BE2C (cell line): ENCODE measurements around the gene S100A2.

ENCODE experiments used
- DNase-seq: peaks from one replicate; pipeline ENCODE4 v3.0.0-alpha.2; 2020
- H3K27me3 ChIP-seq: fragments of 250-450 bp; sonication (Bioruptor Pico); 2 replicates; pipeline ENCODE4 v1.5.1; 2020; ENCODE audit warnings: mild to moderate bottlenecking
- H3K36me3 ChIP-seq: fragments of 250-450 bp; sonication (Bioruptor Pico); 2 replicates; pipeline ENCODE4 v1.5.1; 2020; ENCODE audit warnings: mild to moderate bottlenecking
- H3K4me1 ChIP-seq: fragments of 250-450 bp; sonication (Bioruptor Pico); 2 replicates; pipeline ENCODE4 v1.5.1; 2020
- H3K4me3 ChIP-seq: 2 replicates; pipeline ENCODE4 v1.5.1; 2011; ENCODE audit warnings: low read depth, low read length
- H3K9me3 ChIP-seq: fragments of 250-450 bp; sonication (Bioruptor Pico); 2 replicates; pipeline ENCODE4 v1.5.1; 2020
- TF ChIP-seq, protein P1 (sequence below): IDR thresholded peaks from 2 replicates; pipeline ENCODE4 v1.5.1; 2012; ENCODE audit warnings: mild to moderate bottlenecking, low read depth, low read length

The S100A2 gene

DNA sequence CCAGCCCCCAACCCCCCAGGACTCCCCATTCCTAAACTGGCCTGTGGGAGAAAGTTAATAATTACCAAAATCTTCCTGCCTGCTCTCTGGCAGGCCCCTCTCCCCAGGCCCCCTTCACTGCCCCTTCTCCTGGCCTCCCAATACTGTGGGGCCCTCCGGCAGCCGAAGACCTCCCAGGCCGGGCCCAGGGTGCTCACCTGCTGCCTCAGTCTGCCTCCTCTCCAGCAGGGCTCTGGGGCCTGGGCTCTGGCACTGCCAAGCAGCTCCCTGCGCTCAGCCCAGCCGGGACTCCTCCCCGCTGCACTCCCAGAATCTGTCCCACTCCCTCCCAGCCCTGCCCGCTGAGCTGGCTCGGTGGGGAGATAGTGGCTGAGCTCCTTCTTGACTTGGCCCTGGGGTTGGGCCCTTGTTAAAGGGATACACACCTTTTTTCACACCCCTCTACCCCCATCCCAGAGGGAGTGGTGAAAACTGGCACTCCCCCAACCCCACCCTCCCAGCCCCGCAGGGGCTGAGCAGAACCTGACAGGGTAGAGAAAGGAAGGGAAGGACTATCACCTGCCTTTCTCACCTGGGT, 47.2 kb upstream of the S100A2 start, which contains the start of gene S100A16:
Gene S100A16, minus strand, starts transcription at position 383 of the 577 bp plus-strand sequence. CDS start 4,986 bp downstream, outside the sequence.
- no peak within 1 kb of the TSS for H3K4me3 ChIP-seq
- TF ChIP-seq, protein P1, sequence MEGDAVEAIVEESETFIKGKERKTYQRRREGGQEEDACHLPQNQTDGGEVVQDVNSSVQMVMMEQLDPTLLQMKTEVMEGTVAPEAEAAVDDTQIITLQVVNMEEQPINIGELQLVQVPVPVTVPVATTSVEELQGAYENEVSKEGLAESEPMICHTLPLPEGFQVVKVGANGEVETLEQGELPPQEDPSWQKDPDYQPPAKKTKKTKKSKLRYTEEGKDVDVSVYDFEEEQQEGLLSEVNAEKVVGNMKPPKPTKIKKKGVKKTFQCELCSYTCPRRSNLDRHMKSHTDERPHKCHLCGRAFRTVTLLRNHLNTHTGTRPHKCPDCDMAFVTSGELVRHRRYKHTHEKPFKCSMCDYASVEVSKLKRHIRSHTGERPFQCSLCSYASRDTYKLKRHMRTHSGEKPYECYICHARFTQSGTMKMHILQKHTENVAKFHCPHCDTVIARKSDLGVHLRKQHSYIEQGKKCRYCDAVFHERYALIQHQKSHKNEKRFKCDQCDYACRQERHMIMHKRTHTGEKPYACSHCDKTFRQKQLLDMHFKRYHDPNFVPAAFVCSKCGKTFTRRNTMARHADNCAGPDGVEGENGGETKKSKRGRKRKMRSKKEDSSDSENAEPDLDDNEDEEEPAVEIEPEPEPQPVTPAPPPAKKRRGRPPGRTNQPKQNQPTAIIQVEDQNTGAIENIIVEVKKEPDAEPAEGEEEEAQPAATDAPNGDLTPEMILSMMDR, result no peak
- no peak for DNase-seq
- H3K27me3 ChIP-seq, result no peaks in the 10 kb centered on the region
- no peaks in the 10 kb centered on the region for H3K9me3 ChIP-seq
- no peaks in the 10 kb centered on the region for H3K36me3 ChIP-seq
- peaks cover 19% of the 10 kb centered on the region for H3K4me1 ChIP-seq

DNA sequence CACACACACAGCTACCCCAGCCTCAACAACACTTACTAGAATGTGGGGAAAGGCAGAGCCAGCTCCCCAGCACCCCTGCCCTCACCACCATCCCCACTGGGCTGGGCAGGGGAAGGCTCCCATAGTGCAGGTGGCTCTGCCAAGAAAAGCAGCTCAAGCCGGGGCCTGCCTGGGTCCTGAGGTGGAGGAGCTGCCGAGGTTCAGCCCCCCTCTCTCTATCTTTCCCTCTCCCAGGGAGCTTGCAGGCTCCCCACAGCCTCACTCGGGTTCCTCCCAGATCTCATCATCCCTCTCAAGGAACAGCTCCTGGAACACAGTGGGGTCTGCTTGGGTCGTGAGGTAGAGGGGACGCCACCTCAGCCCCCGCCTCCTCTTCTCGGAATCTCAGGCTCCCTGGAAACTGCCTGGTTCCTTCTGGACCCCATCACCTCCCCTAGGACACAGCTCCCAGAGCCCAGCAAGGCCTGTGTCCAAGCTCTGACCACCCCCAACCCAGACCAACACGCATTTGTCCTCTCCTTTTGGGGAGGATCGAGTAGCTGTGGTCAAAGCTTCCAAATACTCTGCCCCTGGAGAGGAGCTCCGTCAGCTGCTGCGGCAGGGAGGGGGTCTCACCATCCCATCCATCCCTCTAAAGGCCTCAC, 46.6 kb upstream of the S100A2 start:
- H3K4me1 ChIP-seq, result peaks cover 19% of the 10 kb centered on the region

DNA sequence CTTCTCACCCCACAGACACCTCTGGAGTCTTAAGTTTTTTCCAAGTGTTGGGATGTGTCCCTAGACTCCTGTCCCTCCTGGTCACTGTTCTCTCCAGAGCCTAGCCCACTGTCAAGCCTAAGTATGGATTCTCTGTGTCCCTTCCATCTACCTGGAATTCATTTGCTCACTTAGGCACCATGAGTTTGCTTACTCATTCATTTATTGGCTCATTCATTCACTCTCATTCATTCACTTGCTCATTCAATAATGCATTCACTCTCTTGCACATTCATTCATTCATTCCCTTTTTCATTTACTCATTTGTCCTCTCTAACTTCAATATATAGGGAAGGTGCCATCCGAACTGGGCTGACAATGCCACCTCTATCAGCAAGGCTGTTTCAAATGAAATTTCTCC, 45.7 kb upstream of the S100A2 start:
- Histone ChIP-seq H3K27me3 (no peaks in the 10 kb centered on the region), H3K4me1 (peaks cover 19% of the 10 kb centered on the region), H3K9me3 (no peaks in the 10 kb centered on the region), H3K4me3 (no peak overlapping the region), H3K36me3 (no peaks in the 10 kb centered on the region)
- no peak for DNase-seq
- TF ChIP-seq, protein P1, result no peak

More for the DNA sequence above, 46.6 kb upstream of the S100A2 start:
- no peak for DNase-seq
- Histone ChIP-seq H3K27me3 (no peaks in the 10 kb centered on the region), H3K9me3 (no peaks in the 10 kb centered on the region), H3K36me3 (no peaks in the 10 kb centered on the region), H3K4me3 (no peak overlapping the region)
- TF ChIP-seq, protein P1, result no peak

DNA sequence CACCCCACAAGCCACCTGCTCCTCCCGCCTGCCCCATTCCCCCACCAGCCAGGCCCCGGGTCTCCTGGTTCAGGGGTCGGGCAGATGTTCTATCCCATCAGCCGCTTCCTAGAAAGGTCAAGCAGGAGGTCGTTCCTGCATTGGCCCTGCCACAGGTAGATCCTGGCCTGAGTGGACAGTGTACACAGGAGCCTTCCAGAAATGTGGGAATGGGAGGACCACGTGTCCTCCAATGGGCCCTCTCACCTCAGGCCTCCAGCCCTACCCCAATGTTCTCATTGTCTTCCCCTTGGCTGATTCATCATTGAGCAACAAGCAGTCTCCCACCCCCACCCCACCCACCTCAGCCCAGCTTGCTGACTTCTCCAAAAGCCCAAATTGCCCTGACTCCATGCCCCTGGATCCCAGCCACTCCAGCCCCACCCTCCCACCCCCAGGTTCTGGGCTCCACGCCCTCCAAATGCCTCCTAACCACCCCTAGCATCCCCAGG, 45.2 kb upstream of the S100A2 start:
- Histone ChIP-seq H3K9me3 (no peaks in the 10 kb centered on the region), H3K36me3 (no peaks in the 10 kb centered on the region), H3K4me1 (peaks cover 19% of the 10 kb centered on the region), H3K4me3 (no peak overlapping the region), H3K27me3 (no peaks in the 10 kb centered on the region)
- TF ChIP-seq, protein P1, result no peak
- DNase-seq, result no peak

DNA sequence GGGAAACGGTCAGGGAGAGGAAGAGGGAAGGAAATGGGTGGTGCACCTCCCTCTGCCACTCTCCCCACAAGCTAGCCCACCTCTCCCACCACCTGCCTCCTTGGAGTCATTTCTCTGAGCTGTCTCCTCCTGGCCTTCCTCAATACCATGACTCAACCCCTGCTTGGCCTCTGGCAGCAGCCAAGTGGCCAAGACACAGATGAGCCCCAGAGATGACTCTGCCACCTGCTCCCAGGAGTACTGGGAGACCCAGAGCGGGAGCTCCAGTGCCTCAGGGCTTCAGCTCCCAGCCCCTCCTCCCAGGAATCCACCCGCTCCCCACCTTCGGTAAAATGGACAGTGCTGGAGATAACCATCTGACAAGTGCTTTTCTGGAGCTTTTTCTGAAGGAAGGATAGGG, 44.7 kb upstream of the S100A2 start:
- H3K27me3 ChIP-seq, result no peaks in the 10 kb centered on the region
- DNase-seq, result peak; percentile 57
- TF ChIP-seq, protein P1, result no peak
- no peaks in the 10 kb centered on the region for H3K36me3 ChIP-seq
- H3K4me3 ChIP-seq, result no peak overlapping the region
- H3K9me3 ChIP-seq, result no peaks in the 10 kb centered on the region
- peaks cover 19% of the 10 kb centered on the region for H3K4me1 ChIP-seq

DNA sequence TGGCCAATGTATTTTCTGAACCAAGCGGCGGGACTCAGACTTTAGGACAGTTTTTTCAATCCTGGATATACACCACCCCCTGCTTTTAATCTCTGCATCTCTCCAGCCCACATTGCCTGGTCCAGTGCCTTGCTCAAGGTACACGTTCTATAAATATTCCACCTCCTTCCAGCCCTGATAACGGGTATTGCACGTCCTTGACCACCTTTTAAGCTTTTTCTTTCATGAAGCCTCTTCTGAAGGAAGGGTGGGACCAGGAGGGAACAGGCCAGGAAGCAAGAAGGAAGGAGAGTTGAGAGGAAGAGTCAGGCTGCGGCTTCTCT, 43.9 kb upstream of the S100A2 start:
- Histone ChIP-seq H3K4me3 (no peak overlapping the region), H3K27me3 (no peaks in the 10 kb centered on the region), H3K4me1 (peaks cover 19% of the 10 kb centered on the region), H3K36me3 (no peaks in the 10 kb centered on the region), H3K9me3 (no peaks in the 10 kb centered on the region)
- TF ChIP-seq, protein P1, result no peak
- DNase-seq, result no peak
